Type B pancreatic cell (in vitro differentiated cells): ENCODE data around the gene TOR4A. TPM values are rescaled to one million over a fixed set of nuclear protein-coding genes. Genes with fewer than 3 reads are reported as not detected.

Source experiments
- DNase-seq: peaks from one replicate; pipeline ENCODE4 v3.0.0; 2021; ENCODE audit warnings: mixed read lengths; ENCODE audit not compliant: unreplicated experiment; ENCODE audit errors: extremely low spot score
- H3K27ac Mint-ChIP-seq: 2 replicates; pipeline ENCODE4 v1.8.0; 2021; ENCODE audit warnings: mild to moderate bottlenecking, mixed read lengths
- H3K27me3 Mint-ChIP-seq: 2 replicates; pipeline ENCODE4 v1.8.0; 2021; ENCODE audit warnings: mixed read lengths
- H3K36me3 Mint-ChIP-seq: 2 replicates; pipeline ENCODE4 v1.8.0; 2021; ENCODE audit warnings: mixed read lengths
- H3K4me1 Mint-ChIP-seq: one replicate; pipeline ENCODE4 v1.8.0; 2021; ENCODE audit warnings: mixed read lengths; ENCODE audit not compliant: unreplicated experiment
- H3K4me3 Mint-ChIP-seq: 2 replicates; pipeline ENCODE4 v1.8.0; 2021; ENCODE audit warnings: mild to moderate bottlenecking, mixed read lengths
- H3K9me3 Mint-ChIP-seq: 2 replicates; pipeline ENCODE4 v1.8.0; 2021; ENCODE audit warnings: mixed read lengths
- CTCF ChIP-seq: fragments of 200-600 bp; sonication (generic); conservative IDR thresholded peaks from 2 replicates; pipeline ENCODE4 v1.5.0; 2021; ENCODE audit warnings: antibody characterized with exemption, mild to moderate bottlenecking
- total RNA-seq: library from RNA; stranded (reverse); gene quantifications from 2 replicates; pipeline ENCODE4 v1.2.1, GENCODE V29; 2021; ENCODE audit warnings: low replicate concordance

TOR4A gene
- total RNA-seq, 1 donor from 2014 or later = 4.5 TPM

DNA sequence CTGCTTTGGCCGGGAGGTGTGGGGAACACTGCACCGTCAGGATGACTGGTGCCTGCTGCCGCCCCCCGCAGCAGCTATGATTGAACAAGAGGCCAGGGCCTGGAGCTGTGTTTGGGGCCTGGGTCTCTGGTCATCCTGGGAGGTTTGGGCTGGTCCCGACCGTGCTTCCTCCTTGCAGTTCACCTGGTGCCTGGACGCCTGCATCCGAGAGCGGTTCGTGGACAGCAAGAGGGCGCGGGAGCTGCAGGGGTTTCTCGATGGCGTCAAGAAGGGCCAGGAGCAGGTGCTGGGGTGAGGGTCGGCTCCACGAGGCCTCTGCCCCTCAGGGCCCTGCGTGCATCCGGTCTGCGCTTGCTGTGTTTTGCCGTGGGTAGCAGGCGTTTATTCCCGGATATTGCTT, 13.5 kb upstream of the TOR4A start:
- H3K27ac Mint-ChIP-seq = no peak overlapping the region
- no peak for TF ChIP-seq CTCF
- H3K4me3 Mint-ChIP-seq = no peak overlapping the region
- DNase-seq = no peak
- H3K4me1 Mint-ChIP-seq = no peaks in the 10 kb centered on the region
- H3K9me3 Mint-ChIP-seq = no peaks in the 10 kb centered on the region
- H3K36me3 Mint-ChIP-seq = no peaks in the 10 kb centered on the region
- no peaks in the 10 kb centered on the region for H3K27me3 Mint-ChIP-seq

GRCh38 chr9:137265496-137266161, 11.9 kb upstream of the TOR4A start:
- Mint-ChIP-seq H3K27ac (no peak overlapping the region), H3K27me3 (no peaks in the 10 kb centered on the region), H3K4me3 (no peak overlapping the region), H3K4me1 (no peaks in the 10 kb centered on the region), H3K9me3 (no peaks in the 10 kb centered on the region), H3K36me3 (no peaks in the 10 kb centered on the region)
- DNase-seq = no peak
- no peak for TF ChIP-seq CTCF

- H3K27me3 Mint-ChIP-seq = no peaks in the 10 kb centered on the region
- H3K27ac Mint-ChIP-seq = no peak overlapping the region
- no peak overlapping the region for H3K4me3 Mint-ChIP-seq
- no peak for TF ChIP-seq CTCF
- H3K9me3 Mint-ChIP-seq = no peaks in the 10 kb centered on the region
- no peak for DNase-seq
- H3K4me1 Mint-ChIP-seq = no peaks in the 10 kb centered on the region
- no peaks in the 10 kb centered on the region for H3K36me3 Mint-ChIP-seq
Observed at GRCh38 chr9:137266162-137266527, 11.4 kb upstream of the TOR4A start.

DNA sequence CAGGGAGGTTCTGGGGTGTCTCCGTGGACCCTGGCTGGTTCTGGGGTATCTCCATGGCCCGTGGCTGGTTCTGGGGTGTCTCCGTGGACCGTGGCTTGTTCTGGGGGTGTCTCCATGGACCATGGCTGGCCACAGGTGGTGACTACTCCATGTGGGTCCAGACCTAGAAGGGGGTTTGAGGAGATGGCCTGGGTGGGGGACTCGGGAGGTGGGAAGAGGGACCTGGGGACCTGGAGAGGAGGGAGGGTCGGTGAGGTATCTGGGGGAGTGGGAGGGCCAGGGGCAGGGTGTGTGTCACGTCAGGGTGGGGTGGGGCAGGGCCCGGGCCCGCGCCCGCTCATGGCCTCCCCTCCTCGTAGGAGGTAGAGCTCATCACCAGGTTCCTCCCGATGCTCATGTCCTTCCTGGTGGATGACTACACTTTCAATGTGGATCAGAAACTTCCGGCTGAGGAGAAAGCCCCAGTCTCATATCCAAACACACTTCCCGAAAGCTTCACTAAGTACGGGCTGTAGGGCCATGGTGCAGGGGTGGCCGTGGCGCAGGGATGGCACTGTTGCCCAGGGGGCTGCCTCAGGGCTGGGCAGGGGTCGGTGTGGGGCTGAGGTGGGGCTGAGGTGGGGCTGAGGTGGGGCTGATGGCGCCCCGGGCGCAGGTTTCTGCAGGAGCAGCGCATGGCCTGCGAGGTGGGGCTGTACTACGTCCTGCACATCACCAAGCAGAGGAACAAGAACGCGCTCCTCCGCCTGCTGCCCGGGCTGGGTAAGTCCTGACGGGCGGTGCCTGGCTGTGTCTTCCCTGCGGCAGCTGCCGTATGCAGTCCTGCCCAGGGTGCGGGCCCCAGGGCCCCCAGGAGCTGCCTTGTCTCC, 10.7 kb upstream of the TOR4A start:
- TF ChIP-seq CTCF = no peak
- no peak overlapping the region for H3K27ac Mint-ChIP-seq
- no peaks in the 10 kb centered on the region for H3K36me3 Mint-ChIP-seq
- H3K9me3 Mint-ChIP-seq = no peaks in the 10 kb centered on the region
- no peak for DNase-seq
- H3K4me1 Mint-ChIP-seq = no peaks in the 10 kb centered on the region
- H3K27me3 Mint-ChIP-seq = no peaks in the 10 kb centered on the region
- H3K4me3 Mint-ChIP-seq = no peak overlapping the region

DNA sequence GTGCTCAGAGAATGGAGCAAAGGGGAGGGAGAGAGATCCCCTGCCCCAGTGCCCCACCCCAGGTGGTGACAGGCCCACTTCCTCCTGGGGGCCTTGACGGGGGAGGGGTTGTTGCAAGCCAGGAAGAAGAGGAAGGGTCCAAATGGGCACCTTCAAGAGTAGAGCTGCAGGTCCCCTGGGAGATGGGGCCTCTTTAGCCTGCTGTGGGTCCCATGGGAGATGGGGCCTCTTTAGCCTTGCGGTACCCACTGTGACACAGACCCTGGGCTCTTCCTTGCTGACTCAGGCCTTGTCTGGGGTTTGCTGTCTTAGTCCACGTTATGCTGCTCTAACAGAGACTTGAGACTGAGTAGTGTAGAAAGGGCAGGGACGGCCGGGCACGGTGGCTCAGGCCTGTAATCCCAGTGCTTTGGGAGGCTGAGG, 9.6 kb upstream of the TOR4A start:
- Mint-ChIP-seq H3K27me3 (no peaks in the 10 kb centered on the region), H3K36me3 (no peaks in the 10 kb centered on the region), H3K27ac (no peak overlapping the region), H3K9me3 (no peaks in the 10 kb centered on the region), H3K4me1 (no peaks in the 10 kb centered on the region), H3K4me3 (no peak overlapping the region)
- DNase-seq = no peak
- no peak for TF ChIP-seq CTCF
